DND-41 (cell line): ENCODE data around the gene TEX51.

Experiments
- ATAC-seq: fragments of 200-7000 bp; cut with Tn5 transposase; 3 replicates; pipeline ENCODE4 v1.9.1; 2021; ENCODE audit warnings: low read depth; ENCODE audit not compliant: insufficient read depth
- DNase-seq: peaks from one replicate; pipeline ENCODE4 v3.0.0-alpha.2; 2020
- H2AFZ ChIP-seq: 2 replicates; pipeline ENCODE4 v1.6.0; 2012; ENCODE audit warnings: low read depth, low read length
- H3K27ac ChIP-seq: 2 replicates; pipeline ENCODE4 v1.5.1; 2012; ENCODE audit warnings: low read length, inconsistent platforms
- H3K27me3 ChIP-seq: fragments of 200-600 bp; sonication (generic); 2 replicates; pipeline ENCODE4 v1.6.0; 2012; ENCODE audit warnings: low read length, mild to moderate bottlenecking, inconsistent platforms; ENCODE audit not compliant: insufficient read depth, poor library complexity
- H3K36me3 ChIP-seq: 2 replicates; pipeline ENCODE4 v1.5.1; 2012; ENCODE audit warnings: low read length, inconsistent platforms; ENCODE audit not compliant: insufficient read depth
- H3K4me1 ChIP-seq: 2 replicates; pipeline ENCODE4 v1.5.1; 2012; ENCODE audit warnings: mild to moderate bottlenecking, low read length; ENCODE audit not compliant: insufficient read depth
- H3K4me2 ChIP-seq: 2 replicates; pipeline ENCODE4 v1.6.0; 2012; ENCODE audit warnings: mild to moderate bottlenecking, moderate library complexity, low read length, inconsistent platforms; ENCODE audit not compliant: insufficient read depth
- H3K4me3 ChIP-seq, 2 experiments: fragments of 200-600 bp in 1 of 2; shearing (Covaris generic) in 1 of 2; 2 replicates each; pipeline ENCODE4 v1.5.1; 2012 to 2016; ENCODE audit warnings: inconsistent platforms in 2 of 2, low read length in 2 of 2, mild to moderate bottlenecking in 2 of 2, low read depth in 1 of 2, moderate library complexity in 1 of 2
- H3K79me2 ChIP-seq: 2 replicates; pipeline ENCODE4 v1.6.0; 2012; ENCODE audit warnings: low read length, inconsistent platforms; ENCODE audit not compliant: insufficient read depth
- H3K9ac ChIP-seq: 2 replicates; pipeline ENCODE4 v1.6.0; 2012; ENCODE audit warnings: low read depth, mild to moderate bottlenecking, inconsistent platforms, low read length, moderate library complexity
- H3K9me3 ChIP-seq: 2 replicates; pipeline ENCODE4 v1.5.1; 2012; ENCODE audit warnings: low read length, moderate library complexity, mild to moderate bottlenecking, inconsistent platforms; ENCODE audit not compliant: insufficient read depth, severe bottlenecking
- H4K20me1 ChIP-seq: 2 replicates; pipeline ENCODE4 v1.6.0; 2012; ENCODE audit warnings: low read length; ENCODE audit not compliant: insufficient read depth
- EZH2 ChIP-seq: IDR thresholded peaks from 3 replicates; pipeline ENCODE4 v1.6.1; 2012; ENCODE audit warnings: borderline replicate concordance, low read depth, mild to moderate bottlenecking, moderate library complexity, low read length, inconsistent platforms; ENCODE audit not compliant: severe bottlenecking
- TF ChIP-seq, protein P1 (sequence below): IDR thresholded peaks from 2 replicates; pipeline ENCODE4 v1.5.1; 2012; ENCODE audit warnings: borderline replicate concordance, low read length, moderate library complexity, mild to moderate bottlenecking; ENCODE audit not compliant: poor library complexity, severe bottlenecking; ENCODE audit errors: extremely low read depth

Gene TEX51

GRCh38 chr2:126921066-126921465 lies 22.4 kb downstream of the TEX51 start:
- TF ChIP-seq, protein P1, sequence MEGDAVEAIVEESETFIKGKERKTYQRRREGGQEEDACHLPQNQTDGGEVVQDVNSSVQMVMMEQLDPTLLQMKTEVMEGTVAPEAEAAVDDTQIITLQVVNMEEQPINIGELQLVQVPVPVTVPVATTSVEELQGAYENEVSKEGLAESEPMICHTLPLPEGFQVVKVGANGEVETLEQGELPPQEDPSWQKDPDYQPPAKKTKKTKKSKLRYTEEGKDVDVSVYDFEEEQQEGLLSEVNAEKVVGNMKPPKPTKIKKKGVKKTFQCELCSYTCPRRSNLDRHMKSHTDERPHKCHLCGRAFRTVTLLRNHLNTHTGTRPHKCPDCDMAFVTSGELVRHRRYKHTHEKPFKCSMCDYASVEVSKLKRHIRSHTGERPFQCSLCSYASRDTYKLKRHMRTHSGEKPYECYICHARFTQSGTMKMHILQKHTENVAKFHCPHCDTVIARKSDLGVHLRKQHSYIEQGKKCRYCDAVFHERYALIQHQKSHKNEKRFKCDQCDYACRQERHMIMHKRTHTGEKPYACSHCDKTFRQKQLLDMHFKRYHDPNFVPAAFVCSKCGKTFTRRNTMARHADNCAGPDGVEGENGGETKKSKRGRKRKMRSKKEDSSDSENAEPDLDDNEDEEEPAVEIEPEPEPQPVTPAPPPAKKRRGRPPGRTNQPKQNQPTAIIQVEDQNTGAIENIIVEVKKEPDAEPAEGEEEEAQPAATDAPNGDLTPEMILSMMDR = no peak
- TF ChIP-seq EZH2 = no peak
- H3K36me3 ChIP-seq = no peaks in the 10 kb centered on the region
- ATAC-seq (no peak), DNase-seq (no peak)
- no peaks in the 10 kb centered on the region for H3K9me3 ChIP-seq
- no peak overlapping the region for H3K27ac ChIP-seq
- no peaks in the 10 kb centered on the region for H3K79me2 ChIP-seq
- no peak overlapping the region for H3K4me2 ChIP-seq
- no peaks in the 10 kb centered on the region for H4K20me1 ChIP-seq
- no peak overlapping the region for H2AFZ ChIP-seq
- H3K9ac ChIP-seq = no peak overlapping the region
- H3K4me1 ChIP-seq = no peaks in the 10 kb centered on the region
- H3K27me3 ChIP-seq = peaks cover 4% of the 10 kb centered on the region
- H3K4me3 ChIP-seq = no peak overlapping the region

GRCh38 chr2:126930970-126931590 lies 32.4 kb downstream of the TEX51 start:
- ATAC-seq (no peak), DNase-seq (no peak)
- Histone ChIP-seq H4K20me1 (no peaks in the 10 kb centered on the region), H3K27ac (no peak overlapping the region), H3K4me3 (no peak overlapping the region), H3K4me1 (no peaks in the 10 kb centered on the region), H2AFZ (no peak overlapping the region), H3K79me2 (no peaks in the 10 kb centered on the region), H3K27me3 (peaks cover 4% of the 10 kb centered on the region), H3K9me3 (no peaks in the 10 kb centered on the region), H3K9ac (no peak overlapping the region), H3K4me2 (no peak overlapping the region), H3K36me3 (no peaks in the 10 kb centered on the region)
- TF ChIP-seq EZH2 = no peak
- TF ChIP-seq, protein P1 = no peak

DNA sequence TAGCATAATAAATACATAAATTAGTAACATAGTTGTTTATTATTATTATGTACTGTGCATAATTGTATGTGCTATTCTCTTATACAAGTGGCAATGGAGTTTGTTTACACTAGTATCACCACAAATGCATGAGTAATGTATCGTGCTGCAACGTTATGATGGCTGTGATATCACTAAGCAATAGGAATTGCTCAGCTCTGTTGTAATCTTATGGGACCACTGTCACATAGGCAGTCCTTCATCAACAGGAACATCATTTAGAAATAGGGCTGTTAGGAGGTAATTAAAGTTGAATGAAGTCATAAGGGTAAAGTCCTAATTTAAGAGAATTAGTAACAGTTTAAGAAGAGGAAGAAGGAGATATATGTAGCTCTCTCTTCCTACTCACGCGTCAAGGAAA lies 33.8 kb downstream of the TEX51 start:
- Histone ChIP-seq H2AFZ (no peak overlapping the region), H3K79me2 (no peaks in the 10 kb centered on the region), H3K4me1 (no peaks in the 10 kb centered on the region), H3K9me3 (no peaks in the 10 kb centered on the region), H4K20me1 (no peaks in the 10 kb centered on the region), H3K27ac (no peak overlapping the region), H3K27me3 (peaks cover 13% of the 10 kb centered on the region), H3K4me3 (no peak overlapping the region), H3K9ac (no peak overlapping the region), H3K36me3 (no peaks in the 10 kb centered on the region), H3K4me2 (no peak overlapping the region)
- ATAC-seq (no peak), DNase-seq (no peak)
- TF ChIP-seq, protein P1 = no peak
- TF ChIP-seq EZH2 = no peak
